ENCODE results near the gene TSC2.

DNA sequence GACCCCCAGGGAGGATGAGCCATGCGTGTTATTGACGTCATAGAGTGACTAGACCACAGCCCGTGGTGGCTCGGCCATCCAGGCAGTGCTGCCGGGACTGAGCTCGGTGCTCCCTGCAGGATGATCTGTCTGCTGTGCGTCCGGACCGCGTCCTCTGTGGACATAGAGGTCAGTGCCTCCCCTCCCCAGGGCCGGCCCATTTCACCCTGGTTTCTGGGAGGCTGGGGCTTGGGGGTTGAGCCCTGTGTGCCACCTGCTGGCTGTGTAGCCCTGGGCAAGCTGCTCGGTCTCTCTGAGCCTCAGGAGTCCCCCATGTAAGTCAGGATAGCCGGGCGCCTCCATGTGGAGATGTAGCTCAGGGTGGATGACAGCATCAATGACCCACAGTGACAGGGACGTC is 8.3 kb downstream of the TSC2 start:
- TF ChIP-seq EP300 (IDR thresholded peaks at IDR 0.05; ENCODE audit: low read depth) (no peak), POLR2AphosphoS5 (IDR thresholded peaks at IDR 0.05) (no peak)
- TF ChIP-seq, protein P1, sequence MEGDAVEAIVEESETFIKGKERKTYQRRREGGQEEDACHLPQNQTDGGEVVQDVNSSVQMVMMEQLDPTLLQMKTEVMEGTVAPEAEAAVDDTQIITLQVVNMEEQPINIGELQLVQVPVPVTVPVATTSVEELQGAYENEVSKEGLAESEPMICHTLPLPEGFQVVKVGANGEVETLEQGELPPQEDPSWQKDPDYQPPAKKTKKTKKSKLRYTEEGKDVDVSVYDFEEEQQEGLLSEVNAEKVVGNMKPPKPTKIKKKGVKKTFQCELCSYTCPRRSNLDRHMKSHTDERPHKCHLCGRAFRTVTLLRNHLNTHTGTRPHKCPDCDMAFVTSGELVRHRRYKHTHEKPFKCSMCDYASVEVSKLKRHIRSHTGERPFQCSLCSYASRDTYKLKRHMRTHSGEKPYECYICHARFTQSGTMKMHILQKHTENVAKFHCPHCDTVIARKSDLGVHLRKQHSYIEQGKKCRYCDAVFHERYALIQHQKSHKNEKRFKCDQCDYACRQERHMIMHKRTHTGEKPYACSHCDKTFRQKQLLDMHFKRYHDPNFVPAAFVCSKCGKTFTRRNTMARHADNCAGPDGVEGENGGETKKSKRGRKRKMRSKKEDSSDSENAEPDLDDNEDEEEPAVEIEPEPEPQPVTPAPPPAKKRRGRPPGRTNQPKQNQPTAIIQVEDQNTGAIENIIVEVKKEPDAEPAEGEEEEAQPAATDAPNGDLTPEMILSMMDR (IDR thresholded peaks at IDR 0.05): no peak

All from transverse colon (tissue), 4 donors.